WTC11 (cell line): Measurements from ENCODE around the gene IRAK4. TPM values are rescaled to one million over a fixed set of nuclear protein-coding genes. Genes with fewer than 3 reads are reported as not detected.
A peak's percentile ranks its signal among the peaks of the same experiment; 100 is the strongest.

Experiments used
- ATAC-seq: fragments of 200-7000 bp; cut with Tn5 transposase; 2 replicates; pipeline ENCODE4 v1.10.0; 2021; ENCODE audit warnings: mild to moderate bottlenecking, moderate library complexity
- CTCF ChIA-PET: fragments of 300-600 bp; sonication (Branson Sonifier 250); formaldehyde crosslinking; loops from one replicate; lab custom pipeline; 2021; ENCODE audit warnings: antibody characterized with exemption; lab: Charles Lee
- POLR2A ChIA-PET: fragments of 350-600 bp; sonication (Branson Sonifier 250); formaldehyde crosslinking; loops from one replicate; lab custom pipeline; 2021; ENCODE audit warnings: antibody characterized with exemption; lab: Charles Lee
- DNase-seq: peaks from one replicate; pipeline ENCODE4 v3.0.0; 2021; ENCODE audit warnings: low spot score
- H3K27ac Mint-ChIP-seq: 2 replicates; pipeline ENCODE4 v1.8.0; 2021; ENCODE audit warnings: mixed read lengths
- H3K27me3 Mint-ChIP-seq: 2 replicates; pipeline ENCODE4 v1.8.0; 2021; ENCODE audit warnings: low read depth, mild to moderate bottlenecking, moderate library complexity, mixed read lengths
- H3K36me3 Mint-ChIP-seq: 2 replicates; pipeline ENCODE4 v1.8.0; 2021; ENCODE audit warnings: mixed read lengths
- H3K4me1 Mint-ChIP-seq: 2 replicates; pipeline ENCODE4 v1.8.0; 2022; ENCODE audit warnings: mixed read lengths
- H3K4me3 Mint-ChIP-seq: 2 replicates; pipeline ENCODE4 v1.8.0; 2021; ENCODE audit warnings: mild to moderate bottlenecking, moderate library complexity, mixed read lengths
- H3K9me3 Mint-ChIP-seq: 2 replicates; pipeline ENCODE4 v1.8.0; 2021; ENCODE audit warnings: mixed read lengths
- ELF4 ChIP-seq: sonication (generic); formaldehyde crosslinking; IDR thresholded peaks from 2 replicates; pipeline ENCODE4 v1.8.1; 2022; ENCODE audit warnings: low read depth, mild to moderate bottlenecking, moderate library complexity, missing genetic modification reagents
- GTF2I ChIP-seq: fragments of 250-450 bp; sonication (Bioruptor Pico); conservative IDR thresholded peaks from 2 replicates; pipeline ENCODE4 v1.4.0; 2021; ENCODE audit warnings: mild to moderate bottlenecking
- JAZF1 ChIP-seq: fragments of 250-450 bp; sonication (Bioruptor Pico); IDR thresholded peaks from 2 replicates; pipeline ENCODE4 v1.9.0; 2021; ENCODE audit warnings: moderate library complexity, mild to moderate bottlenecking, inconsistent platforms
- NR1H2 ChIP-seq: sonication (generic); formaldehyde crosslinking; IDR thresholded peaks from 2 replicates; pipeline ENCODE4 v1.9.0; 2021; ENCODE audit warnings: mild to moderate bottlenecking, moderate library complexity, missing genetic modification reagents
- RELA ChIP-seq: sonication (generic); formaldehyde crosslinking; IDR thresholded peaks from 2 replicates; pipeline ENCODE4 v1.8.1; 2022; ENCODE audit warnings: missing genetic modification reagents, mild to moderate bottlenecking, borderline replicate concordance
- SOX15 ChIP-seq: fragments of 250-450 bp; sonication (Bioruptor Pico); IDR thresholded peaks from 2 replicates; pipeline ENCODE4 v1.9.0; 2021; ENCODE audit warnings: mild to moderate bottlenecking
- TCF7 ChIP-seq: sonication (generic); formaldehyde crosslinking; IDR thresholded peaks from 2 replicates; pipeline ENCODE4 v1.8.0; 2022; ENCODE audit warnings: mild to moderate bottlenecking, low read depth, missing genetic modification reagents, moderate library complexity
- ZNF263 ChIP-seq: sonication (generic); formaldehyde crosslinking; IDR thresholded peaks from 2 replicates; pipeline ENCODE4 v1.8.1; 2022; ENCODE audit warnings: low read depth, mild to moderate bottlenecking, moderate library complexity, missing genetic modification reagents
- ZNF317 ChIP-seq: sonication (generic); formaldehyde crosslinking; IDR thresholded peaks from 2 replicates; pipeline ENCODE4 v1.8.1; 2023; ENCODE audit warnings: low read depth, mild to moderate bottlenecking, moderate library complexity, missing genetic modification reagents, borderline replicate concordance
- total RNA-seq: library from RNA; stranded (reverse); gene quantifications from 3 replicates; pipeline ENCODE4 v1.2.3, GENCODE V29; 2021
- TF ChIP-seq, protein P1 (sequence below): fragments of 200-600 bp; IDR thresholded peaks from 2 replicates; pipeline ENCODE4 v1.8.0; 2022; ENCODE audit warnings: antibody characterized with exemption
- TF ChIP-seq, protein P2 (sequence below): sonication (generic); formaldehyde crosslinking; IDR thresholded peaks from 2 replicates; pipeline ENCODE4 v1.8.0; 2023; ENCODE audit warnings: missing genetic modification reagents
- TF ChIP-seq, protein P3 (sequence below): sonication (generic); formaldehyde crosslinking; IDR thresholded peaks from 2 replicates; pipeline ENCODE4 v1.8.0; 2023; ENCODE audit warnings: missing genetic modification reagents, mild to moderate bottlenecking, borderline replicate concordance
- TF ChIP-seq, protein P4 (sequence below): sonication (generic); formaldehyde crosslinking; conservative IDR thresholded peaks from 2 replicates; pipeline ENCODE4 v1.8.1; 2022; ENCODE audit warnings: mild to moderate bottlenecking, missing genetic modification reagents
- TF ChIP-seq, protein P5 (sequence below): sonication (generic); formaldehyde crosslinking; IDR thresholded peaks from 2 replicates; pipeline ENCODE4 v1.8.0; 2022; ENCODE audit warnings: mild to moderate bottlenecking, missing genetic modification reagents
- TF ChIP-seq, protein P6 (sequence below): sonication (generic); formaldehyde crosslinking; conservative IDR thresholded peaks from 2 replicates; pipeline ENCODE4 v1.8.1; 2023; ENCODE audit warnings: mild to moderate bottlenecking, low read depth, missing genetic modification reagents, moderate library complexity
- TF ChIP-seq, protein P7 (sequence below): sonication (generic); formaldehyde crosslinking; IDR thresholded peaks from 2 replicates; pipeline ENCODE4 v1.8.1; 2022; ENCODE audit warnings: mild to moderate bottlenecking, moderate library complexity, missing genetic modification reagents
- TF ChIP-seq, protein P8 (sequence below): sonication (generic); formaldehyde crosslinking; IDR thresholded peaks from 2 replicates; pipeline ENCODE4 v1.8.1; 2023; ENCODE audit warnings: mild to moderate bottlenecking, moderate library complexity, missing genetic modification reagents

Gene IRAK4
- total RNA-seq, 1 experiment from 2014 or later: 6.5 TPM

DNA sequence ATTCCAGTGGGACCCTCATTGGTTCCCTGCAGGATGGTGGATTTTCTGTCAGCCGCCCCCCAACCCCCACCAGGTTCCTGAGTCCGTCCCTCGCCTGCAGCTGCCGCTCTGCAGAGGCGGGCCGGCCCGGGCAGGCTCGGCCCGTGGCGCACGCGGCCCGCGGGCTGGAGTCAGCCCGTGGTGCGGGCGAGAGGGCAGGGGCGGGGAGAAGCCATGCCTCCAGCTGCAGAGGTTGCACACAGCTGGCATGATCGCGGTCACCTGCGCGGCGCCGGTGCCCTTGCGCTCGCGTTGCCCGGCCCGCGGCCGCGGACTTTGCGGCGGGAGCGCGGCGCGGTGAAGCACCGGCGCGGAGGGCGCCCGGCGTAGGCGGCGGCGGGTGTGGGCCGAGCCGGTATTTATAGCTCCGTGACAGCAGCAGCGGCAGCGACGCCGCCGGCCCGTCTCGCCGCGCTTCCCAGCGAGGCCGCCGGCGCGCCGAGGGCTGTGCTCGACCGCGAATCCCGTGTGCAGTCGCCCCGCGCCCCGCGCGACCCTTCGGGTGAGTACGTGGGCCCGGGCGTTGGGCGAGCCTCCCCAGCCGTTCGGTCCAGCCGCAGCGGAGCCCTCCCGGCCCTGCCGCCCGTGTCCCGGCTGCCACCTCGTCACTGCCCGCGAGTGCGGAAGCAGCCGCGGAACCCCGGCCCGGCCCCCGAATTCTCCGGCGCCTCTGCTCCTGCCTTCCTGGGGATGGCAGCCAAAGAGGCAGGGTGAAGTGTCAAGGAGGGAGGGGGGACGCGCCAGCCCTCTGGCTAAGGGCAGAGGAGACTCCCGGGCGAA is 77.1 kb downstream of the IRAK4 start, which contains the start of gene TMEM117 (continued):
- TF ChIP-seq ZNF317 (no peak), RELA (CRISPR knock-in tag) (no peak), TCF7 (CRISPR knock-in tag) (0 out of 2 replicates have a peak, but pooled peaks have one; percentile 70), NR1H2 (CRISPR knock-in tag) (no peak), ELF4 (CRISPR knock-in tag) (no peak), ZNF263 (no peak), GTF2I (no peak)
- TF ChIP-seq, protein P1, sequence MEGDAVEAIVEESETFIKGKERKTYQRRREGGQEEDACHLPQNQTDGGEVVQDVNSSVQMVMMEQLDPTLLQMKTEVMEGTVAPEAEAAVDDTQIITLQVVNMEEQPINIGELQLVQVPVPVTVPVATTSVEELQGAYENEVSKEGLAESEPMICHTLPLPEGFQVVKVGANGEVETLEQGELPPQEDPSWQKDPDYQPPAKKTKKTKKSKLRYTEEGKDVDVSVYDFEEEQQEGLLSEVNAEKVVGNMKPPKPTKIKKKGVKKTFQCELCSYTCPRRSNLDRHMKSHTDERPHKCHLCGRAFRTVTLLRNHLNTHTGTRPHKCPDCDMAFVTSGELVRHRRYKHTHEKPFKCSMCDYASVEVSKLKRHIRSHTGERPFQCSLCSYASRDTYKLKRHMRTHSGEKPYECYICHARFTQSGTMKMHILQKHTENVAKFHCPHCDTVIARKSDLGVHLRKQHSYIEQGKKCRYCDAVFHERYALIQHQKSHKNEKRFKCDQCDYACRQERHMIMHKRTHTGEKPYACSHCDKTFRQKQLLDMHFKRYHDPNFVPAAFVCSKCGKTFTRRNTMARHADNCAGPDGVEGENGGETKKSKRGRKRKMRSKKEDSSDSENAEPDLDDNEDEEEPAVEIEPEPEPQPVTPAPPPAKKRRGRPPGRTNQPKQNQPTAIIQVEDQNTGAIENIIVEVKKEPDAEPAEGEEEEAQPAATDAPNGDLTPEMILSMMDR: no peak
- TF ChIP-seq, protein P2, sequence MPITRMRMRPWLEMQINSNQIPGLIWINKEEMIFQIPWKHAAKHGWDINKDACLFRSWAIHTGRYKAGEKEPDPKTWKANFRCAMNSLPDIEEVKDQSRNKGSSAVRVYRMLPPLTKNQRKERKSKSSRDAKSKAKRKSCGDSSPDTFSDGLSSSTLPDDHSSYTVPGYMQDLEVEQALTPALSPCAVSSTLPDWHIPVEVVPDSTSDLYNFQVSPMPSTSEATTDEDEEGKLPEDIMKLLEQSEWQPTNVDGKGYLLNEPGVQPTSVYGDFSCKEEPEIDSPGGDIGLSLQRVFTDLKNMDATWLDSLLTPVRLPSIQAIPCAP (CRISPR knock-in tag): no peak; the same call in 1 of the 2 replicates
- TF ChIP-seq, protein P3, sequence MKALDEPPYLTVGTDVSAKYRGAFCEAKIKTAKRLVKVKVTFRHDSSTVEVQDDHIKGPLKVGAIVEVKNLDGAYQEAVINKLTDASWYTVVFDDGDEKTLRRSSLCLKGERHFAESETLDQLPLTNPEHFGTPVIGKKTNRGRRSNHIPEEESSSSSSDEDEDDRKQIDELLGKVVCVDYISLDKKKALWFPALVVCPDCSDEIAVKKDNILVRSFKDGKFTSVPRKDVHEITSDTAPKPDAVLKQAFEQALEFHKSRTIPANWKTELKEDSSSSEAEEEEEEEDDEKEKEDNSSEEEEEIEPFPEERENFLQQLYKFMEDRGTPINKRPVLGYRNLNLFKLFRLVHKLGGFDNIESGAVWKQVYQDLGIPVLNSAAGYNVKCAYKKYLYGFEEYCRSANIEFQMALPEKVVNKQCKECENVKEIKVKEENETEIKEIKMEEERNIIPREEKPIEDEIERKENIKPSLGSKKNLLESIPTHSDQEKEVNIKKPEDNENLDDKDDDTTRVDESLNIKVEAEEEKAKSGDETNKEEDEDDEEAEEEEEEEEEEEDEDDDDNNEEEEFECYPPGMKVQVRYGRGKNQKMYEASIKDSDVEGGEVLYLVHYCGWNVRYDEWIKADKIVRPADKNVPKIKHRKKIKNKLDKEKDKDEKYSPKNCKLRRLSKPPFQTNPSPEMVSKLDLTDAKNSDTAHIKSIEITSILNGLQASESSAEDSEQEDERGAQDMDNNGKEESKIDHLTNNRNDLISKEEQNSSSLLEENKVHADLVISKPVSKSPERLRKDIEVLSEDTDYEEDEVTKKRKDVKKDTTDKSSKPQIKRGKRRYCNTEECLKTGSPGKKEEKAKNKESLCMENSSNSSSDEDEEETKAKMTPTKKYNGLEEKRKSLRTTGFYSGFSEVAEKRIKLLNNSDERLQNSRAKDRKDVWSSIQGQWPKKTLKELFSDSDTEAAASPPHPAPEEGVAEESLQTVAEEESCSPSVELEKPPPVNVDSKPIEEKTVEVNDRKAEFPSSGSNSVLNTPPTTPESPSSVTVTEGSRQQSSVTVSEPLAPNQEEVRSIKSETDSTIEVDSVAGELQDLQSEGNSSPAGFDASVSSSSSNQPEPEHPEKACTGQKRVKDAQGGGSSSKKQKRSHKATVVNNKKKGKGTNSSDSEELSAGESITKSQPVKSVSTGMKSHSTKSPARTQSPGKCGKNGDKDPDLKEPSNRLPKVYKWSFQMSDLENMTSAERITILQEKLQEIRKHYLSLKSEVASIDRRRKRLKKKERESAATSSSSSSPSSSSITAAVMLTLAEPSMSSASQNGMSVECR (CRISPR knock-in tag): no peak
- TF ChIP-seq, protein P4, sequence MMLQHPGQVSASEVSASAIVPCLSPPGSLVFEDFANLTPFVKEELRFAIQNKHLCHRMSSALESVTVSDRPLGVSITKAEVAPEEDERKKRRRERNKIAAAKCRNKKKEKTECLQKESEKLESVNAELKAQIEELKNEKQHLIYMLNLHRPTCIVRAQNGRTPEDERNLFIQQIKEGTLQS (CRISPR knock-in tag): no peak
- TF ChIP-seq, protein P5, sequence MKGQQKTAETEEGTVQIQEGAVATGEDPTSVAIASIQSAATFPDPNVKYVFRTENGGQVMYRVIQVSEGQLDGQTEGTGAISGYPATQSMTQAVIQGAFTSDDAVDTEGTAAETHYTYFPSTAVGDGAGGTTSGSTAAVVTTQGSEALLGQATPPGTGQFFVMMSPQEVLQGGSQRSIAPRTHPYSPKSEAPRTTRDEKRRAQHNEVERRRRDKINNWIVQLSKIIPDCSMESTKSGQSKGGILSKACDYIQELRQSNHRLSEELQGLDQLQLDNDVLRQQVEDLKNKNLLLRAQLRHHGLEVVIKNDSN (CRISPR knock-in tag): no peak

DNA sequence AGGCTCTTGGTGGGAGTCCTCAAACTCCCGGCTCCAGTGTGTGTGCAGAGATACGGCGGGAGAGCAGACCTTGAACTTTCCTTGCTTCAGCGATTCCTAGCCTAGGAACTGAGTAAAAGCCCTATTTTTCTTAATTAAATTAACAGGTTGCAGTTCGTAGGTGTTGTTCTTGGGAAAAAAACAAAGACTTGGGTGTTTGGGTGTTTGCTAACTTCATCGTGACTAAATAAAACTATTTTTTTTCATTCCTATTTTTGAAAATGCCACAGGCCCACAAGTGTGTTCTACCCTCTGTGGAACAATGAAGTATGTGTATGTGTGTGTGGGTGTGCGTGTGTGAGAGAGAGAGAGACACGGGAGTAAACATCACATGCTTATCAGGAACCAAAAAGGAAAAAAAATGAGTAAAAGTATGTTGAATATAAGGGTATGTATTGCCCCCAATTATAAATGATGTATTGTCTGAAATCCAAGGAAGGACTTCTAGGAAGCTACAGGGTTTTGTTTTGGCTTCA is 77.8 kb downstream of the IRAK4 start:
- ATAC-seq (no peak), DNase-seq (no peak)
- H3K4me3 Mint-ChIP-seq: peak overlapping the region; percentile 60
- ChIA-PET CTCF (no interaction called here), POLR2A (interaction anchor here (0.6 kb wide), 1 partner anchor 31 kb away, joined by 3 read pairs; no protein-coding TSS in a partner anchor)
- H3K36me3 Mint-ChIP-seq: no peaks in the 10 kb centered on the region
- H3K4me1 Mint-ChIP-seq: peaks cover 7% of the 10 kb centered on the region
- TF ChIP-seq, protein P6, sequence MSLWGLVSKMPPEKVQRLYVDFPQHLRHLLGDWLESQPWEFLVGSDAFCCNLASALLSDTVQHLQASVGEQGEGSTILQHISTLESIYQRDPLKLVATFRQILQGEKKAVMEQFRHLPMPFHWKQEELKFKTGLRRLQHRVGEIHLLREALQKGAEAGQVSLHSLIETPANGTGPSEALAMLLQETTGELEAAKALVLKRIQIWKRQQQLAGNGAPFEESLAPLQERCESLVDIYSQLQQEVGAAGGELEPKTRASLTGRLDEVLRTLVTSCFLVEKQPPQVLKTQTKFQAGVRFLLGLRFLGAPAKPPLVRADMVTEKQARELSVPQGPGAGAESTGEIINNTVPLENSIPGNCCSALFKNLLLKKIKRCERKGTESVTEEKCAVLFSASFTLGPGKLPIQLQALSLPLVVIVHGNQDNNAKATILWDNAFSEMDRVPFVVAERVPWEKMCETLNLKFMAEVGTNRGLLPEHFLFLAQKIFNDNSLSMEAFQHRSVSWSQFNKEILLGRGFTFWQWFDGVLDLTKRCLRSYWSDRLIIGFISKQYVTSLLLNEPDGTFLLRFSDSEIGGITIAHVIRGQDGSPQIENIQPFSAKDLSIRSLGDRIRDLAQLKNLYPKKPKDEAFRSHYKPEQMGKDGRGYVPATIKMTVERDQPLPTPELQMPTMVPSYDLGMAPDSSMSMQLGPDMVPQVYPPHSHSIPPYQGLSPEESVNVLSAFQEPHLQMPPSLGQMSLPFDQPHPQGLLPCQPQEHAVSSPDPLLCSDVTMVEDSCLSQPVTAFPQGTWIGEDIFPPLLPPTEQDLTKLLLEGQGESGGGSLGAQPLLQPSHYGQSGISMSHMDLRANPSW (CRISPR knock-in tag): no peak
- TF ChIP-seq, protein P7, sequence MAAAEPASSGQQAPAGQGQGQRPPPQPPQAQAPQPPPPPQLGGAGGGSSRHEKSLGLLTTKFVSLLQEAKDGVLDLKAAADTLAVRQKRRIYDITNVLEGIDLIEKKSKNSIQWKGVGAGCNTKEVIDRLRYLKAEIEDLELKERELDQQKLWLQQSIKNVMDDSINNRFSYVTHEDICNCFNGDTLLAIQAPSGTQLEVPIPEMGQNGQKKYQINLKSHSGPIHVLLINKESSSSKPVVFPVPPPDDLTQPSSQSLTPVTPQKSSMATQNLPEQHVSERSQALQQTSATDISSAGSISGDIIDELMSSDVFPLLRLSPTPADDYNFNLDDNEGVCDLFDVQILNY (CRISPR knock-in tag): no peak
- TF ChIP-seq, protein P8, sequence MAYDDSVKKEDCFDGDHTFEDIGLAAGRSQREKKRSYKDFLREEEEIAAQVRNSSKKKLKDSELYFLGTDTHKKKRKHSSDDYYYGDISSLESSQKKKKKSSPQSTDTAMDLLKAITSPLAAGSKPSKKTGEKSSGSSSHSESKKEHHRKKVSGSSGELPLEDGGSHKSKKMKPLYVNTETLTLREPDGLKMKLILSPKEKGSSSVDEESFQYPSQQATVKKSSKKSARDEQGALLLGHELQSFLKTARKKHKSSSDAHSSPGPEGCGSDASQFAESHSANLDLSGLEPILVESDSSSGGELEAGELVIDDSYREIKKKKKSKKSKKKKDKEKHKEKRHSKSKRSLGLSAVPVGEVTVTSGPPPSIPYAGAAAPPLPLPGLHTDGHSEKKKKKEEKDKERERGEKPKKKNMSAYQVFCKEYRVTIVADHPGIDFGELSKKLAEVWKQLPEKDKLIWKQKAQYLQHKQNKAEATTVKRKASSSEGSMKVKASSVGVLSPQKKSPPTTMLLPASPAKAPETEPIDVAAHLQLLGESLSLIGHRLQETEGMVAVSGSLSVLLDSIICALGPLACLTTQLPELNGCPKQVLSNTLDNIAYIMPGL (CRISPR knock-in tag): no peak
- TF ChIP-seq JAZF1 (CRISPR knock-in tag) (no peak), SOX15 (CRISPR knock-in tag) (no peak)
- H3K27ac Mint-ChIP-seq: no peak overlapping the region
- peaks cover 42% of the 10 kb centered on the region for H3K27me3 Mint-ChIP-seq
- no peaks in the 10 kb centered on the region for H3K9me3 Mint-ChIP-seq
